HuH-7.5 (cell line): Measurements from ENCODE around the gene ATL2.
A peak's percentile ranks its signal among the peaks of the same experiment; 100 is the strongest.
"Not testable (repeated sequence)": the region's sequence is repeated elsewhere in the genome, so short reads cannot be mapped to it uniquely, and the experiment has no call there.

Experiments used
- DNase-seq: peaks from one replicate; pipeline ENCODE4 v3.0.0; 2011; ENCODE audit warnings: low spot score

The ATL2 gene

GRCh38 chr2:38377050-38377828, at the start of gene ATL2:
Gene ATL2, minus strand, starts transcription at chr2:38377273. Its CDS starts 13 bp downstream, at chr2:38377260.
- DNase-seq, result peak; percentile 86

- DNase-seq, result no peak
These were observed 46.7 kb upstream of the ATL2 start for GRCh38 chr2:38423763-38424162.

GRCh38 chr2:38421274-38422056, 44.4 kb upstream of the ATL2 start:
- no peak for DNase-seq

- no peak for DNase-seq
These were observed 42.4 kb upstream of the ATL2 start for GRCh38 chr2:38419499-38419898.

GRCh38 chr2:38418735-38419134, 41.7 kb upstream of the ATL2 start:
- DNase-seq, result no peak

- DNase-seq, result no peak
These were observed 40.9 kb upstream of the ATL2 start for GRCh38 chr2:38417745-38418689.

GRCh38 chr2:38416296-38417036, 39.4 kb upstream of the ATL2 start:
- no peak for DNase-seq

GRCh38 chr2:38415728-38416291, 38.7 kb upstream of the ATL2 start:
- no peak for DNase-seq

GRCh38 chr2:38415023-38415422, 38.0 kb upstream of the ATL2 start:
- no peak for DNase-seq

- not testable (repeated sequence) for DNase-seq
These were observed 35.3 kb upstream of the ATL2 start for GRCh38 chr2:38412235-38412871.

GRCh38 chr2:38409156-38410102, 32.4 kb upstream of the ATL2 start:
- no peak for DNase-seq

- peak; percentile 62 for DNase-seq
These were observed 30.1 kb upstream of the ATL2 start for GRCh38 chr2:38407111-38407682.

- DNase-seq, result no peak
These were observed 29.6 kb upstream of the ATL2 start for GRCh38 chr2:38406597-38407110.

GRCh38 chr2:38405917-38406596, 29.0 kb upstream of the ATL2 start:
- DNase-seq, result no peak

- no peak for DNase-seq
These were observed 23.4 kb upstream of the ATL2 start for GRCh38 chr2:38400513-38400912.

- DNase-seq, result no peak
These were observed 21.7 kb upstream of the ATL2 start for GRCh38 chr2:38398739-38399138.

- no peak for DNase-seq
These were observed 17.8 kb upstream of the ATL2 start for GRCh38 chr2:38394903-38395341.

- no peak for DNase-seq
These were observed 17.0 kb upstream of the ATL2 start for GRCh38 chr2:38394041-38394440.
